CD14-positive monocyte (primary cell): ENCODE results near the gene MSLN. TPM values are rescaled to one million over a fixed set of nuclear protein-coding genes. Genes with fewer than 3 reads are reported as not detected.

ENCODE experiments used
- DNase-seq, 3 donors: peaks; one replicate each; pipeline ENCODE4 v3.0.0-alpha.2; 2011 to 2022
- H2AFZ ChIP-seq: 2 replicates; pipeline ENCODE4 v1.6.0; 2012; ENCODE audit warnings: mild to moderate bottlenecking, low read depth, low read length, inconsistent platforms; ENCODE audit not compliant: insufficient read depth, poor library complexity, severe bottlenecking
- H3K27ac ChIP-seq, 2 donors: 1 replicate in 1 of 2; 2 replicates in 1 of 2; pipeline ENCODE4 v1.5.1; 2012 to 2013; ENCODE audit warnings: low read length in 2 of 2, control low read depth in 1 of 2, inconsistent platforms in 1 of 2, low read depth in 1 of 2, mild to moderate bottlenecking in 1 of 2
- H3K27me3 ChIP-seq, 2 donors: one replicate each; pipeline versions ENCODE4 v1.6.0 to v1.6.1; 2011 to 2013; ENCODE audit warnings: low read length in 2 of 2; ENCODE audit not compliant: control insufficient read depth in 2 of 2, insufficient read depth in 2 of 2
- H3K36me3 ChIP-seq, 2 donors: replicated peaks in 1 of 2; 1 replicate in 1 of 2; 2 replicates in 1 of 2; pipeline versions ENCODE4 v1.5.1 to v1.6.1; 2012 to 2013; ENCODE audit warnings: low read length in 2 of 2, control low read depth in 1 of 2, inconsistent platforms in 1 of 2, mild to moderate bottlenecking in 1 of 2; ENCODE audit not compliant: insufficient read depth in 2 of 2, control insufficient read depth in 1 of 2
- H3K4me1 ChIP-seq, 2 donors: 1 replicate in 1 of 2; 2 replicates in 1 of 2; pipeline versions ENCODE4 v1.5.1 to v1.6.1; 2012 to 2013; ENCODE audit warnings: low read length in 2 of 2, control low read depth in 1 of 2, inconsistent platforms in 1 of 2, mild to moderate bottlenecking in 1 of 2, moderate library complexity in 1 of 2; ENCODE audit not compliant: insufficient read depth in 2 of 2, control insufficient read depth in 1 of 2
- H3K4me2 ChIP-seq: replicated peaks from 2 replicates; pipeline ENCODE3; 2012; ENCODE audit warnings: low read length, moderate library complexity, mild to moderate bottlenecking; ENCODE audit not compliant: poor library complexity, severe bottlenecking; ENCODE audit errors: extremely low read depth
- H3K4me3 ChIP-seq, 3 experiments: fragments of 200-600 bp in 1 of 3; sonication (generic) in 1 of 3; replicated peaks in 1 of 3; 1 replicate in 2 of 3; 2 replicates in 1 of 3; pipeline ENCODE4 v1.5.1; 2011 to 2013; ENCODE audit warnings: low read length in 3 of 3, mild to moderate bottlenecking in 3 of 3, control low read depth in 2 of 3, low read depth in 2 of 3, inconsistent platforms in 1 of 3, moderate library complexity in 1 of 3
- H3K79me2 ChIP-seq: 2 replicates; pipeline ENCODE4 v1.6.0; 2012; ENCODE audit warnings: mild to moderate bottlenecking, control low read depth, inconsistent platforms, low read length, moderate library complexity; ENCODE audit not compliant: insufficient read depth
- H3K9ac ChIP-seq: 2 replicates; pipeline ENCODE4 v1.6.0; 2017; ENCODE audit warnings: low read length, mild to moderate bottlenecking; ENCODE audit not compliant: insufficient read depth, poor library complexity, severe bottlenecking
- H3K9me3 ChIP-seq, 2 donors: replicated peaks in 1 of 2; 1 replicate in 1 of 2; 2 replicates in 1 of 2; pipeline versions ENCODE4 v1.5.1 to v1.6.1; 2012 to 2013; ENCODE audit warnings: low read length in 2 of 2, control low read depth in 1 of 2; ENCODE audit not compliant: control insufficient read depth in 1 of 2, insufficient read depth in 1 of 2
- H4K20me1 ChIP-seq: 2 replicates; pipeline ENCODE4 v1.6.0; 2012; ENCODE audit warnings: mild to moderate bottlenecking, low read length, control low read depth, moderate library complexity; ENCODE audit not compliant: insufficient read depth
- H3K27ac Mint-ChIP-seq, 7 donors: one replicate each; pipeline ENCODE4 v1.8.0; 2020; ENCODE audit warnings: mild to moderate bottlenecking in 7 of 7, mixed read lengths in 7 of 7, moderate library complexity in 6 of 7, inconsistent platforms in 2 of 7
- H3K27me3 Mint-ChIP-seq, 3 donors: one replicate each; pipeline ENCODE4 v1.8.0; 2021 to 2022; ENCODE audit warnings: low read depth in 3 of 3, mild to moderate bottlenecking in 3 of 3, mixed read lengths in 3 of 3, moderate library complexity in 3 of 3, inconsistent platforms in 1 of 3
- H3K36me3 Mint-ChIP-seq, 2 donors: one replicate each; pipeline ENCODE4 v1.8.0; 2020; ENCODE audit warnings: mixed read lengths in 2 of 2, inconsistent platforms in 1 of 2, mild to moderate bottlenecking in 1 of 2
- H3K4me1 Mint-ChIP-seq: one replicate; pipeline ENCODE4 v1.8.0; 2020; ENCODE audit warnings: mild to moderate bottlenecking, mixed read lengths
- H3K4me3 Mint-ChIP-seq, 2 donors: one replicate each; pipeline ENCODE4 v1.8.0; 2020; ENCODE audit warnings: mild to moderate bottlenecking in 2 of 2, mixed read lengths in 2 of 2, moderate library complexity in 1 of 2
- H3K9me3 Mint-ChIP-seq, 7 donors: one replicate each; pipeline ENCODE4 v1.8.0; 2020 to 2022; ENCODE audit warnings: mixed read lengths in 7 of 7, mild to moderate bottlenecking in 6 of 7, moderate library complexity in 6 of 7, inconsistent platforms in 2 of 7
- CTCF ChIP-seq: fragments of 200-600 bp; IDR thresholded peaks from one replicate; pipeline ENCODE4 v1.8.0; 2022; ENCODE audit warnings: antibody characterized with exemption, mild to moderate bottlenecking
- WGBS: methylation state at CpG from one replicate; pipeline ENCODE4 v1.1.5; 2013; ENCODE audit warnings: missing lambda C conversion rate; ENCODE audit not compliant: insufficient coverage; 5-methylcytosine and 5-hydroxymethylcytosine counted together
- intact Hi-C, 2 donors: fragments of 100-400 bp; cut with micrococcal nuclease; formaldehyde crosslinking; loops; one replicate each; pipeline versions ENCODE4 v1.15.0 to v1.15.1; 2023
- polyA plus RNA-seq, 3 donors: library from polyadenylated mRNA; depleted of rRNA in 1 of 3; unstranded in 2 of 3; stranded (reverse) in 1 of 3; fragments of 300-500 nt in 2 of 3; fragments of >200 nt in 1 of 3; fragmentation: Illumina TruSeq in 2 of 3; gene quantifications; 1 replicate in 2 of 3; 2 replicates in 1 of 3; pipeline ENCODE4 v1.2.3, GENCODE V29; 2012 to 2021

The MSLN gene
- polyA plus RNA-seq, 3 donors = 0.07 to 0.29 TPM; not detected in 1

DNA sequence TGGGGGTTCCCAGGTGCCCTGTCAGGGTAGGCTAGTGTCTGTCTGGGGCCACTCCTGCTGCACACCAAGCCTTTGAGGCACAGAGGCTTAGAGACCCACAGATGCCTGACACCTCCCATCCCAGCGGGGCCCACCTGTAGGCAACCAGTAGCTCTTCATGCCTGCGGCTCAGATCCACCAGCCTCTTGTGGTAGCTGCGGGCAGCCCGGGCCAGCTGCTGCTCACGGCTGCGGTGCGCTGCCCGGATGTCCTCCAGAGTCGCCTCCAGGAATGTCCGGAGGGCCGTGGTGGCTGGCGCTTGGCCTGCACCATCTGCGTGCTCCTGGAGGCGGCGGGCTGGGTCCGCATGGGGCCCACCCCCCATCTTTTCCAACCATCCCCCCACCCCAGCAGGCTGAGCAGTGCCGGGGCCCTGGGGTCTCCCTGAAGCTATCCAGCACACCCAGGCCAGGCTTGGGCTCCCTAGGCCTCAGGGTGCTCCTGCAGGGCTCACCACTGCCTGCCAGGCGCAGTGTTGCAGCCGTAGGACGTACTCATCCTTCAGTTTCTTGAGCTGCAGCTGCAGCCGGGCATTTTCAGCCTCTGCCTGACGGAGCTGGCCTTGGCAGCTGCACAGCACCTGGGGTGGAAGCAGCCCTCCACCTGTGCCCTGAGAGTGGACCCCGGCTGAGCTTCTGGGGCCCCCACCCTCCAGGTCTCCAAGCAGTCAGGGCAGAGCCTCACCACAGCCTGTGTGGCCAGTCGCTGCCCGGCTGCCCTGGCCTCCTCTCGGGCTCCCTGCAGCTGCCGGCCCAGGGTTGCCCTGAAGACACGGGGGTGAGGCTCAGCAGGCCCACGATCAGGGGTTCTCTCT is 36.1 kb upstream of the MSLN start:
- H3K4me2 ChIP-seq = no peak overlapping the region
- no peaks in the 10 kb centered on the region for H3K36me3 ChIP-seq
- DNase-seq = no peak
- no peak overlapping the region for H3K4me3 ChIP-seq
- peaks cover 20 to 52% (median 29%) of the 10 kb centered on the region in 3 donors for H3K27me3 Mint-ChIP-seq
- no peak overlapping the region for H2AFZ ChIP-seq
- WGBS = 86% methylated on average over 29 of the region's 29 CpGs
- H3K27me3 ChIP-seq = peaks cover 3 to 44% of the 10 kb centered on the region in 2 donors
- intact Hi-C loops = no loop called here
- H4K20me1 ChIP-seq = peaks cover 20% of the 10 kb centered on the region
- H3K9ac ChIP-seq = no peak overlapping the region
- no peaks in the 10 kb centered on the region for H3K79me2 ChIP-seq
- no peak for TF ChIP-seq CTCF
- no peaks in the 10 kb centered on the region for H3K9me3 ChIP-seq
- H3K4me3 Mint-ChIP-seq = no peak overlapping the region
- H3K4me1 Mint-ChIP-seq = peaks cover 18% of the 10 kb centered on the region
- no peak overlapping the region for H3K27ac Mint-ChIP-seq
- H3K9me3 Mint-ChIP-seq = no peaks in the 10 kb centered on the region
- peaks cover 4 to 5% of the 10 kb centered on the region in 2 donors for H3K36me3 Mint-ChIP-seq
- peaks cover 35 to 52% of the 10 kb centered on the region in 2 donors for H3K4me1 ChIP-seq
- no peak overlapping the region for H3K27ac ChIP-seq

DNA sequence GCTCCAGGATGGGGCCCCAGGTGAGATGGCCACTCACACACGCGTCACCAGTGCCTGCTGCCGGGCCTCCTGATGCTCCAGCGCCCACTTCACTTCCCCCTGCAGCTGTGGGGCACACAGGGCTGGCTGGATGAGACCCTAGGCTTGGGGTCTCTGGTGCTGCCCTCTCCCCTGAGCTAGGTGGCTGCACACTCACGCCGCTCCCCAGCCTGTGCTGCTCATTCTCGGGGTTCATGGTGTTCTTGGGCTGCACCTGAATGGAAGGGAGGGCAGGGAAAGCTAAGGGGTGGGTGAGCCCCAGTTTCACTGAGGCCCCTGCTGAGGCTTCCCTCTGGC is 35.5 kb upstream of the MSLN start:
- Histone ChIP-seq H3K4me2 (no peak overlapping the region), H2AFZ (no peak overlapping the region), H4K20me1 (peaks cover 20% of the 10 kb centered on the region), H3K79me2 (no peaks in the 10 kb centered on the region), H3K9me3 (no peaks in the 10 kb centered on the region), H3K36me3 (peaks cover 0 to 1% of the 10 kb centered on the region in 2 donors), H3K27me3 (peaks cover 3 to 38% of the 10 kb centered on the region in 2 donors), H3K4me1 (peaks cover 31 to 49% of the 10 kb centered on the region in 2 donors), H3K27ac (no peak overlapping the region), H3K4me3 (no peak overlapping the region), H3K9ac (no peak overlapping the region)
- intact Hi-C loops = no loop called here
- TF ChIP-seq CTCF = no peak
- Mint-ChIP-seq H3K9me3 (no peaks in the 10 kb centered on the region), H3K27ac (no peak overlapping the region), H3K27me3 (peaks cover 15 to 51% (median 24%) of the 10 kb centered on the region in 3 donors), H3K4me3 (no peak overlapping the region), H3K36me3 (peaks cover 4 to 5% of the 10 kb centered on the region in 2 donors), H3K4me1 (peaks cover 14% of the 10 kb centered on the region)
- 68% methylated on average over 7 of the region's 7 CpGs for WGBS
- DNase-seq = no peak
